HG02852 (cell line): ENCODE measurements around the gene DOCK4.

Experiments used
- ATAC-seq: cut with Tn5 transposase; IDR thresholded peaks from one replicate; pipeline ENCODE4 v1.9.1; 2021; ENCODE audit warnings: mild to moderate bottlenecking, moderate library complexity; ENCODE audit not compliant: unreplicated experiment

Gene DOCK4

DNA sequence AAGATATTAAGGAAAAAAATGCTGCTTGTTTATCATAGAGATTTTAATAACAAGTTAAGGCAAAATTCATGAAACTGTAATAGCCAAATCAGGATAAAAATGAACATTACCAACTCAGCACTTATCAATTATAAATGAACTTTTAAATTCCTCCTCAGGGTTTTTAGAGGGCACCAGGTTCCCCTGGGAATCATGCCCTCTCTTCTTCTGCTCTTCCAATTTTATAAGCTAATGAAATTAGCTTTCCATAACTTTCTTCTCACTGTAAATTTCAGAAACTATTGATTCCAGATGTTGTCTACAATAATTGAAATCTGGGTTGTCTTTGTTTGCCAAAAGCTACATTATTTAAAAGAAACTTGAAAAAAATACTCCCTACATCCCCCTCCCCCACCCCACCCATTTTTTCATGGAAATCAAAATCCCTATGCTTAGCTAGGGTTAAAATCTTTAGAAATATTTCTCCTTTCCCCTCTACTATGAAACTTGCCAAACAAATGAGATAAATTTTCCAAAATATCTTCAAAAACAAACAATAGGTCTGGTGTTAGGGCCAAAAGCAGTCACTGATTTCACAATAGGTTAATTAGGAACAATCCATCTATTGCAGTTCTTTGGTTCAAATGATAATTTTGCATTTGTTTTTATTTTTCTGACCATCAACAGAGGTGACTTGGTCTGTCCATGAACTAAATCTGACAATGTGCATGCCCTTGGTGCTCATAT lies 187.7 kb downstream of the DOCK4 start:
- ATAC-seq: no peak

DNA sequence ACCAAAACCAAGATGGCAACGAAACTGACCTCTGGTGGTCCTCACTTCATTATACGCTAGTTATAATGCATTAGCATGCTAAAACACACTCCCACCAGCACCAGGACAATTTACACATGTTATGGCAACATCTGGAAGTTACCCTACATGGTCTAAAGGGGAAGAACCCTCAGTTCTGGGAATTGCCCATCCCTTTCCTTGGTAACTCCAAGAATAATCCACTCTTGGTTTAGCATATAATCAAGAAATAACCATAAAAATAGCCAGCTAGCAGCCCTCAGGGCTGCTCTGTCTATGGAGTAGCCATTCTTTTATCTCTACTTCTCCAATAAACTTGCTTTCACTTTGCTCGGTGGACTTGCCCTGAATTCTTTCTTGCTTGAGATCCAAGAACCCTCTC lies 191.1 kb downstream of the DOCK4 start:
- ATAC-seq: no peak

DNA sequence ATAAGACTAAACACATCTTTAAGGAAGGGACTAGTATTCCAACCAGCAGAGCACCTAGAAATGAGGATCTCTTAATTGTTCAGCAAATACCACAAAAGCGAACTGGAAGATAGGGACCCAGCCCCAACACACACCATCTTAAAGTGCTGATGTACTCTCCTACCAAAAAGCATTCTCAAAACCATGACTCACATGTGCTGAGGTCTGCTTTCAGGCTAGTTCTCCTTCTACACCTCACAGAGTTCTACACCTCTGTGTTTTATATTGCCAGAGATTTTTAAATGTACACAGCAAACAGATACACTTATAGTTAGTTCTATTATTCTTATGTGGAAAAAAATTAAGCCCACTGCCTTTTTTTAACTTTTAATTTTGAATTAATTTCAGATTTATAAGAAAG lies 191.9 kb downstream of the DOCK4 start:
- ATAC-seq: no peak

DNA sequence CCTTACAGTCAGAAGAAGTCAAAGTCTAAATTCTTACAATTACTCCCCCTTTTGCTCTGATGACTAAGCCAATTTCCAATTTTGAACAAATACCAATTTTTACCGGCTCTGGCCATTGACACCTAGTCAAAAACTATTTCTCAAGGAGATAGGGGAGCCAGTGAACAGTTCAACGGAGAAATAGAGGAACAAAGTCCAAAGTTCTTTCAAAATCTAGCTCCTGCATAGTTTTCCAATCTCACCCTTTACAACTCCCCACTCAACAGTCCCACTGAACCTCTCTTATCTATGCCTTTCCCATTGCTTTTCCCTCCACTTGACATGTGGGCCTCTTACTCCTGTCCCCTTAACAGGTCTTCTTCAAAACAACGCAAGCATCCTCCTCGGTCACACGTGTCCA lies 192.9 kb downstream of the DOCK4 start:
- ATAC-seq: no peak

DNA sequence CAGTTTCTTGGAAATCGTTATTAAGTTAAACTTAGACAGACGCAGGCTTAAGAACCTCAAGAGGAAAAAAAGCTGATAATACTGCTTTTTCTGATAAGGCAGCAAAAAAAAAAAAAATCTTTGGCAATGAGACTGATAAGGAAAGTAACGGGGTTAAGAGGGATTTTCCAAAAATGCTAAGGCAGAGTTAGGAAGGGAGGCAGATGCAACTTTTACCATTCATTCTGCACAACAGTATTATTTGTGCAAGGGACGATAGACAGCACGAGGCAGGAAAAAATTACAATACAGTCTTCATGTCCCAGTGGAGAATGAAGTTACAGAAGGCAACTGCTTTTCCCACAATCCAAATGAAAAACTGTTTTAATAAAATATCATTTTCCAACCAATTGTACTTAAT lies 194.0 kb downstream of the DOCK4 start:
- ATAC-seq: no peak

DNA sequence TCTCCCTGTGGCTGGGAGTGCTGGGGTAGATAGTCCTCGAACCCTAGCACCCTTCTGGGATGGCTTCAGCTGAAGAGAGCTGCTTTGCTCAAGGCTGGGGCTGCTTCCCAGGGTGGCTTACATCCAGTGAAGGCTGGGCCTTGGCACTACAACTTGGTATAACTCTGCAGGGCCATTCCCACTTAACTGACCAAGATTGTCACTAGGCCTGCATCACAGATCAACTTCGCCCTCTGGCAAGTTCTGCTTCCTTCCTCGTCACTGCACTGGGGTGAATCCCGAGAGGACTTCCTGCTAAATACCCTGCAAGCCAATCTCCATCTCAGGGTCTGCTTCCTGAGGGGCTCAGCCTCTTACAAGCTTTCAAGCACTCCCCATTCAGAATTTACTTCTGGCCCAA lies 195.2 kb downstream of the DOCK4 start:
- ATAC-seq: no peak

DNA sequence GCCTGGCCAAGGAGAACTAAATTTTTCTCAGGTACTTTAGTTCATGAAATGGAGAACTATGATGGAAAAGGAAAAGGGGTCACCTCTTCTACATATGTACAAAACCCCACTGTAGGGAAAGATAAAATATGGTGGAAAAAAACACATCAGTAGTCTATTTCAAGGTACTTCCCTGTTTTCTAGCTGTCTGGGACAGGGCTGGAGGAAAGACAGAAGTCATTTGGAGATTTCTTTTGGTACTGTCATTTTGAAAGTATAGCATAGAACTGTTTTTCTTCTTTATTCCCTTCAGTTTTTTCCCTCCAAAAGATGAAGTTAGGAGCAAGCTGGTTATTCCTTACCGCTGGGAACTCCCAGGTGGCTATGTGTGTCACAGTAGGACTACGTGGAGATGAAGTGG lies 196.1 kb downstream of the DOCK4 start:
- no peak for ATAC-seq

DNA sequence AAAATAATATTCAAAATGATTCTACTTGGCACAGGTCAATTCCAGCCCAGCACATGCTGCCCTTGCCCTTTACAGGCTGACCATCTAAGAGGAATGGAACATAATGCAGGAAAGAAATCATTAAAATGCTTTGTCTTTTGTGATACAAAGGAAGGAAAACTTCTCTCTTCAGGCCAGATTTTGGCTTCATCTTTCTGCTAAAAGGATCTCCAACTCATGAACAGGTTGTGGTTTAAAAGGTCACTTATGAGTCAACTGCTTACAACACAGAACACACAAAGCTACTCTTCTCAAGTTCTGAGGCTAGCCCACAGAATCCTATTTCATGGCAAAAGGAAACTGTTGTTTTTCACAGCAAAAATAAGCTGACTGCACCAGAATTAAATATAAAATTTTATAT lies 197.1 kb downstream of the DOCK4 start:
- peak; percentile 83 for ATAC-seq

DNA sequence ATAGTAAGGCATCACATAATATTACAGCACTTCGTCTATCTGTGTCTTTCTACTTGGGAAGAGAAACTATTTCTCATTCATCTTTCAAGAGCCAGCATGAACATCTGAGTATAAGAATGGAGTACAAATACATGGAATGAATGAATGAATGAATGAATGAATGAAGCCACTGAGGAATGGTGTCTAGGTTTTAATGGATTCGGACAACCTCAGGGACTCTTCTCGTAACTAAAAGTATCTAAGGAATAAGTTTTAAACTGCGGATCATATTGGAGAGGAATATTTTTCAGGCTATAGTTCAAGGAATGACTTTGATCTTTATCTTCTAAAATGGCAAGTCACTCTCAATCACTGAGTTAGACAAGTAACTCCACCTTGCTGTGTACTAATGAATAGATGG lies 199.0 kb downstream of the DOCK4 start:
- ATAC-seq: no peak

DNA sequence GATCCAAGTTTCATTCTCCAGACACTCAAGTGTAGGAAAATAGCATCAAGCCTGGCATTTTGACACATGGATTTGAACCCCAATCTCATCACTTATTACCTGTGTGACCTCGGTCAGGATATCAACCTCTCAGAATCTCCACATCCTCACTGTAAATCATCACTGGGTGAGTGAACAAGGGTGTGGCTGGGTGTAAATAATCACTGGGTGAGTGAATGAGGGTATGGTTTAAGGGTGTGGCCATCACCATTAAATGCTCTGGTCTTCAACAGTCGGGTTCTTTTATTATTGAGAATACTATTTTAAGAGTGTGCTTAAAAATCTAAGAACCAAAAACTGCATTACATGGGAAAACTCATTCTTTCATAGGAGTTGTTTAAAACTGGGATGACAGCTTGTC lies 200.1 kb downstream of the DOCK4 start:
- no peak for ATAC-seq

DNA sequence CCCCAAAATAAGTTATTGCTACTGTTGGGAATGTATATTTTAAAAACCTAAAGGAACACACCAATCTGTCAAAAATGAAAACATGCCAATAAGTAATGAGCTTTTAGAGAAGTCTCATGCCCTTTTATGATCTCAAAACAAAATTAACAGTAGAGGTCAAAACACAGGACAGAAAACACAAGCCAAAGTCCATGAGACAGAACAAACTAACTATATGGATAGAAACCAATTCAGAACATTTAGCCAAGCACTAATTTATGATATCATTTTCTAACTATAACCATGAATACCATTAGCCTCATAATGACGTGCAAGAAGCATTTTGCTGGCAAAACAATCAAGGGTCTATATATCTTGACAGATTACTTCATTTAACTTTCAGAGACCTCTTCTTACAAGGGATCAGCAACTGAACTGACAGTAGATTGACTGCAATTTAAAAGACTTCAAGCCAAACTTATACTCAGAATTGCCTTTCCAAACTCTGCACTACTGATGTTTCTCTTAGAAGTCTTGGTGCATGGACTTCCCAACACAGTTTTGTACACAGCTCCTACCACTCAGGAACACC lies 200.9 kb downstream of the DOCK4 start:
- ATAC-seq: no peak

DNA sequence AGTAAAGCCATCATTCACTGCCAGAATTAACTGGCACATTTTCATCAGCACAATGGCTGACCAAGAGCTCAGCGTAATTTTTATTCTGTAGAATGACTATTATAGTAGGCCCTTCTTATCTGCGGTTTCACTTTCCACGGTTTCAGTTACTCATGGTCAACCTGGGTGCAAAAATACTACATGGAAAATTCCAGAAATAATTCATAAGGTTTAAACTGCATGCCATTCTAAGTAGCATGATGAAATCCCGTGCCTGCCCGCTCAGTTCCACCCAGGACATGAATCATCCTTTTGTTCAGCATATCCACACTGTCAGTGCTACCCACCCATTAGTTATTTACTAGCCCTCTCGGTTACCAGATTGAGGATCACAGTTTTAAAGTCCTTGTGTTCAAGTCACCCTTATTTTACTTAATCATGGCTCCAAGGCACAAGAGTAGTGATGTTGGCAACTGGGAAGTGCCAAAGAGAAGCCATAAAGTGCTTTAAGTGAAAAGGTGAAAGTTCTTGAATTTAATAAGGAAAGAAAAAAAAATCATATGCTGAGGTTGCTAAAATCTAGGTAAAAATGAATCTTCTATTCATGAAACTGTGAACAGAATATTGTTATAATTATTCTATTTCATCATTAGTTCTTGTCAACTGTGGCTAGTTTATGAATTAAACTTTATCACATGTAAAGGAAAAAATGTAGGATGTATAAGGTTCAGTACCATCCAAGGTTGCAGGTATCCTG lies 204.9 kb downstream of the DOCK4 start:
- ATAC-seq: no peak

DNA sequence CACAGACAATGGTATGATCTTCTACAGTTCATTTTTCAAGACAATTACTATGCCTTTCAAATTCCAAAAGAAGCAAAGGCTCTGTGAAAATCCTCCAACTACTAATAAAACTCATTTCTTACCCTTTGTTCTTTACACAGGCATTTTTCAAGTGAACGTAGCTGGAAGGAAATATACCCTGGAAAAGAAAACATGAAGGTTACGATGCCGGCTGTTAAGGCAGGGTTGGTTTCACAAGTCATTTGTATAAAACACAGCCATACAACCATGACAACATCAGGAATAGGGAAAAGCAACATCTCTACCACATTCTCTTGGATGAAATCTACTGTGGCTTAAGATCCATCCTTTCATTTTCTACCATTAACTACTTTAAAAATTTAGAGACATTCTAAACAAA lies 207.9 kb downstream of the DOCK4 start:
- no peak for ATAC-seq

DNA sequence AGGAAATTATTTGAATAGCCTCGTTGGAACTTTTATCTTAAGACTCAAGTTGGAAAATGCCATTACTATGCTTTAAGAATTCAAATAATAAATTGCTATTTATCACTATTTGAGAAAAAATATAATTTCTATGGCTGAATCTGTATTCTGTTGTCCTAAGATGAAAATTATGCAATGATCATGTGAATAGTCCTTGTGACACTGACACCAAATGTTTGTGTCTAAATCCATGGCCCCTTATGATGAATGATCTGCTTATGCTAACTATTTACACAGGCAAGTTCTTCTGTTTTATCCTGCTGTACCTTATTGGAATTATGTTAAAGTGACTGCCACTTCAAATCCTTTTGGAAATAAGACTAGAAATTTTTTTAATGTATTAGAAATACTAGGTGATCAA lies 208.7 kb downstream of the DOCK4 start:
- ATAC-seq: no peak

DNA sequence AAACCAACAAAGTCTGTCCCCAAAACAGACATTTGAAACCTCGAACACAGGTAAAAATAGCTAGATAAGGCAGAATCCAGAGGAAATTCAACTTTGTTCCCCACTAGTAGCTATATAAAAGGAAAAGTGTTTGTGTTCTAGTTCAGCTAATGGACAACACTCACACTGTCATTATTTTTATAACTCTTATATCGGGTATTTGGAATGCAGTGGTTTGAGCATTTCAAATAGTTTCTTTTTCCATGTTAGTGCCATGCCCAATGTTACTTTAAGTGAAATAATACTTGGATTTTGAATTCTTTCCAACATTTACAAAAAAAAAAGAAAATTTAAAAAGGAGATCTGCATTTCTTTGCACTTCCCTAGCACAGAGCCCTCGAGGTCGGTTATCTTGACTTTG lies 213.6 kb downstream of the DOCK4 start:
- ATAC-seq: no peak

DNA sequence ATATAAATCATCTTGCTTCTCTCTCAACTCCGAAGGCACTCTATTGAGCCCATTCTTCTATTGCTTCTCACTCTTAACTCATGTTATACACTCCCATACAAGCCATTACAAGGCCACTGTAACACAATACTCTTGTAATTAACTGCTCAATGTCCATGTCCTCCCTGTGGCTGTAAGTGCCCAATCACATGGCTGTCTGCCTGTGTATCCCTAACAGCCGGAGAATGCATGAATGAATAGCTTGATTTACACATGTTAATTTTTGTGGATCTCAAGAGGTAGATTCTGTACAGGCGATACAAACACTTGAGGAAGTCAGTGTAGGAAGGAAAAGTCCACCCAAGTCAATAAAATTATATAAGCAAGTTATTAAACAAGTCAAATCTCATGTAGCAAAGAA lies 215.6 kb downstream of the DOCK4 start:
- no peak for ATAC-seq

DNA sequence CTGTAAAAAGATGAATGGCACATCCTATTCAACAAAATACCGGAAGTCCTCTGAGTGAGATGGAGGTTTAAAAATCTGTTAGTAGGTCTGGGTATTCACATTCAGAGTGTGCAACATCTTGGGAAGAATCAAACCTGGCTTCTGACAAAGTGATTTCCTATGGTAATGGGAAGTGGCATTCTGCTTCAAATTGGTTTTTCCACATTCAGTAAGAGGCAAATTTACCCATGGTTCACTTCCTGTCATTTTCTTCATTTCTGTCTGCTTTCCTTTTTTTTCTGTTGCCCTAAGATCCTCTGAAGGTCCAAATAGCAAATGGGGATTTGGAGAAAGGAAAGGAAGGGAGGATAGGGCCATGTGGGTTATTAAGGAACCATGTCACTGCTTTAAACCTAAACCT lies 218.3 kb downstream of the DOCK4 start:
- no peak for ATAC-seq

DNA sequence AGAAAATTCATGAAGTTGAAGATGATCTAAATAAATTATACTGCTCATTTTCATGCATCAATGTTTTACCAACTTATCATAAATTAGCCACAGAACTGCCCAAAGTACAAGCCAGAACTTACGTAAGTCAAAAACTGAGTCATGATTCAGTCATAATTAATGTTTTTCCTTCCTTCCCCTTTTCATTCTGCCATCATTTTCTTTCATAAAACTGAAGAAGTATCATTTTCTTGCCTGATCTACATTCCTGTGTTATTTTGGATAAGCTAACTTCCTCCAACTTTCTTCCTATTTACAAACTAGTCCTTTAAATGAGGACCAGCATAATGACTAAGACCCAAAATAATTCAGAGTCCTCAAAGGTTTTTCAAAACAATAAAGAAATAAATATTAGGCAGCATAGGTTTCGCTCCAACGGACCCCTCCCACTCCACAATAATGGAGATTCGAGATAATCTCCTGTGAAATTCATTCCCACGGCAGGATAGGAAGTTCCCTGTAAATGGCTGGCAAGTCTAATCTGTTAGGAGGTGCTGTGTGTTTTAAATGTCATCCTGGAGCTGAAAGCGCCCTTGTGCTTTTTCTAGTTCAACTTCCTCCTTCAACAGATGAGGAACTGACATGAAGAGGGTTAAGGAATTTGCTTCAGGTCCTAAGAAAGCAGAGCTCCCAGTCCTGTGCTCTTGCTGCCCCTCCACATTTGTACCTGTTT lies 218.9 kb downstream of the DOCK4 start:
- no peak for ATAC-seq

DNA sequence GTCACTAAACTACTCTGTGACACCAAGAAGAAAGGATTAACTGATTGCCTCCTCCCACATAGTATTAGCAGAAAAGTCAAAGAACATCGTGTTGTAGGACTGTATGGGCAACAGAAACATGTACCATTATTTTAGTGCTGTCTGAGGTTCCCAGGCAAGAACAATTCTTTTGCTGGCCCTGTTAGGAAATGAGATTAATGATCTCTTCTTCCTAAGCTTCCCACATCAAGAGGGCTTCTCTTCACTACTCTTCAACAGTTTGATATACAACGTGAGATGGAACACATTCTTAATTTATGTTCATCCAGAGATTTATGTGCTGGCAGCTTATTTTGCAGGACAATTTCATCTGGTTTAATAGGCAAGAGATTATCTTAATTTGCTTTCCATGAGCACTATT lies 219.6 kb downstream of the DOCK4 start:
- no peak for ATAC-seq

DNA sequence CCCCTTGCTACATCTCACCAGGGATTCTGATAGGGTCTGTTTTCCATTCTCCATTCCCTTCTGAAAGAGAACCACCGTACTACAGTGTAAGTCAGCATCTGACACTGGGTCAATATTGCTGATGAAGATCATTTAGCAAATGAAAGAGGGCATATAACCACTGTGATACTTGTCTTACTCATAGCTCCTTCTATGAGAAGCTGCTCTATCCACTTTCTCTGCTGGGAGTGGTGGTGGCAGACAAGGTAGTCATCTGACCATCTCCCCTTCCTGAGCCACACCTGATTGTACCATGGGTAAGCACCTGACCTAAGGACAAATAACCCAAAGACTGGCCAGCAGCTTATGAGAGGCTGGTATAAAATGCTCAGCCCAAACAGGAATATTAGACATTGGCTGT lies 220.4 kb downstream of the DOCK4 start:
- no peak for ATAC-seq

DNA sequence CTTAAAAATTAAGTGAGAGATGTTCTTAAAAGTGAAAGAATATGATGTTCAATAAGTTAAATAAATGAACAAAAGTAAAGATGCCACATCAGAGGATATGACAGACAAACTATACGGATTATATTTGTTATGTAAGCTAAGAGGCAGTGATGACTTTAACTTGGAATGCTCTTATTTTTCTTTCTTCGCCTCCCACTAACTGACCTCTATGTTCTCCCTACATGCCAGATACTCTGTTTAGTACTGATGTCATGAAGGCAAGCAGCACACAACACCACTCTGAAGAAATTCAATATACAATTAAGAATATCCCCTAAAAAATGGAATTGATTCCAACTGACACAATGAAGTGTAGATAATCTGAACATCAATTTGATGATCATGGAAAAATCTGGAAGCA lies 223.4 kb downstream of the DOCK4 start:
- no peak for ATAC-seq

DNA sequence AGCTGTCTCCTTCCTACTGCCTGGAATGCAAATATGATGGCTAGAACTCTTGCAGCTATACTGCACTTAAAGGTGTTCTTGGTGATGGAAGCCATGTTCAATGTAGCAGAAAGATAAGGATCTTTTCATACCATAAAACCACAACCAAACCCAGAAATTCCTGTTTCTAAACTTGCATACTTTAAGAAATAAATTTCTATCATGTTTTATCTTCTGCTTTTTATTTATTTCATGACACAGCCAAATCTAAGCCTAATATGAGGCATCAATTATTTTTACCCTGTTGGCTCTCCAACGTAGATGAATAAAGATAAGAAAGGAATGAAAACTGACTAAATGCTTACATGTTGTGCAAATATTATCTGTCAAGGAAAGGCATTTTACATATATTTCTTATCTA lies 224.1 kb downstream of the DOCK4 start:
- ATAC-seq: no peak
